Cardiac atrium fibroblast (primary cell): ENCODE data around the gene ZNF30. TPM values are rescaled to one million over a fixed set of nuclear protein-coding genes. Genes with fewer than 3 reads are reported as not detected.

ENCODE experiments used
- total RNA-seq: library from RNA; depleted of rRNA; stranded (reverse); fragments of >200 nt; gene quantifications from 2 replicates; pipeline ENCODE4 v1.2.3, GENCODE V29; 2015

ZNF30 gene
- 0.36 and 3.1 TPM in 2 replicates for total RNA-seq

GRCh38 chr19:34926685-34927375 lies at the start of gene ZNF30:
TSS of gene ZNF30 (plus strand) at chr19:34926903. CDS start at chr19:34929948, 3,045 bp downstream.

GRCh38 chr19:34963573-34964406 lies 37.1 kb downstream of the ZNF30 start, which contains the start of gene ZNF792:
TSS of gene ZNF792 (minus strand) at chr19:34964229. CDS start at chr19:34963662, 567 bp downstream.

Other genes with a start within 250 kb of the ZNF30 start
- 5.2 TPM in 1 of 2 replicates, not detected in the other for gene SCGB2B2, start 249.7 kb upstream of the ZNF30 start, total RNA-seq
- 11.2 and 12.6 TPM in 2 replicates for gene ZNF302, start 249.2 kb upstream of the ZNF30 start, total RNA-seq
- gene ZNF181, start 192.7 kb upstream of the ZNF30 start, total RNA-seq, result 14.6 and 18.8 TPM in 2 replicates
- 11.2 and 12.0 TPM in 2 replicates for gene ZNF599, start 153.7 kb upstream of the ZNF30 start, total RNA-seq
- gene ZNF792, start 37.3 kb downstream of the ZNF30 start, total RNA-seq, result 2.9 and 3.1 TPM in 2 replicates
- gene GRAMD1A, start 73.4 kb downstream of the ZNF30 start, total RNA-seq, result 51.4 and 69.8 TPM in 2 replicates
- gene SCN1B, start 103.6 kb downstream of the ZNF30 start, total RNA-seq, result 16.2 and 31.6 TPM in 2 replicates
- 0.49 TPM in 1 of 2 replicates, not detected in the other for gene HPN, start 114.8 kb downstream of the ZNF30 start, total RNA-seq
- gene FXYD3, start 188.9 kb downstream of the ZNF30 start, total RNA-seq, result not detected in 2 replicates
- 0.16 TPM in 1 of 2 replicates, not detected in the other for gene LGI4, start 208.2 kb downstream of the ZNF30 start, total RNA-seq
- 0.49 and 2.0 TPM in 2 replicates for gene FXYD1, start 211.9 kb downstream of the ZNF30 start, total RNA-seq
- not detected in 2 replicates for gene FXYD7, start 216.4 kb downstream of the ZNF30 start, total RNA-seq
- 101 and 147 TPM in 2 replicates for gene FXYD5, start 227.8 kb downstream of the ZNF30 start, total RNA-seq